Nephron progenitor cell (in vitro differentiated cells): ENCODE measurements around the gene C17orf113.

ENCODE experiments used
- DNase-seq: peaks from one replicate; pipeline ENCODE4 v3.0.0; 2021
- H3K27ac Mint-ChIP-seq: 2 replicates; pipeline ENCODE4 v1.8.0; 2021; ENCODE audit warnings: mild to moderate bottlenecking, moderate library complexity, mixed read lengths
- H3K27me3 Mint-ChIP-seq: 2 replicates; pipeline ENCODE4 v1.8.0; 2021; ENCODE audit warnings: mild to moderate bottlenecking, low read depth, mixed read lengths; ENCODE audit not compliant: poor library complexity
- H3K36me3 Mint-ChIP-seq: 2 replicates; pipeline ENCODE4 v1.8.0; 2021; ENCODE audit warnings: low read depth, mixed read lengths
- H3K4me1 Mint-ChIP-seq: 2 replicates; pipeline ENCODE4 v1.8.0; 2021; ENCODE audit warnings: mixed read lengths
- H3K4me3 Mint-ChIP-seq: 2 replicates; pipeline ENCODE4 v1.8.0; 2021; ENCODE audit warnings: mild to moderate bottlenecking, moderate library complexity, mixed read lengths
- H3K9me3 Mint-ChIP-seq: 2 replicates; pipeline ENCODE4 v1.8.0; 2021; ENCODE audit warnings: mild to moderate bottlenecking, moderate library complexity, mixed read lengths
- CTCF ChIP-seq: fragments of 200-600 bp; sonication (generic); IDR thresholded peaks from 2 replicates; pipeline ENCODE4 v1.5.0; 2021; ENCODE audit warnings: antibody characterized with exemption

C17orf113 gene

GRCh38 chr17:42040818-42041217 lies 9.6 kb downstream of the C17orf113 start:
- Mint-ChIP-seq H3K9me3 (no peaks in the 10 kb centered on the region), H3K27me3 (peaks cover 3% of the 10 kb centered on the region), H3K36me3 (no peaks in the 10 kb centered on the region), H3K4me1 (peaks cover 23% of the 10 kb centered on the region), H3K27ac (no peak overlapping the region), H3K4me3 (no peak overlapping the region)
- TF ChIP-seq CTCF = no peak
- no peak for DNase-seq

GRCh38 chr17:42039794-42040763 lies 10.3 kb downstream of the C17orf113 start:
- Mint-ChIP-seq H3K36me3 (no peaks in the 10 kb centered on the region), H3K4me3 (no peak overlapping the region), H3K27me3 (no peaks in the 10 kb centered on the region), H3K9me3 (no peaks in the 10 kb centered on the region), H3K4me1 (peaks cover 16% of the 10 kb centered on the region), H3K27ac (no peak overlapping the region)
- no peak for TF ChIP-seq CTCF
- DNase-seq = no peak

GRCh38 chr17:42038221-42038973 lies 12.0 kb downstream of the C17orf113 start:
- Mint-ChIP-seq H3K27ac (no peak overlapping the region), H3K27me3 (no peaks in the 10 kb centered on the region), H3K9me3 (no peaks in the 10 kb centered on the region), H3K4me3 (no peak overlapping the region), H3K36me3 (no peaks in the 10 kb centered on the region), H3K4me1 (peaks cover 23% of the 10 kb centered on the region)
- DNase-seq = no peak
- TF ChIP-seq CTCF = no peak

GRCh38 chr17:42034059-42034458 lies 16.3 kb downstream of the C17orf113 start:
- Mint-ChIP-seq H3K36me3 (peaks cover 1% of the 10 kb centered on the region), H3K27me3 (no peaks in the 10 kb centered on the region), H3K4me3 (no peak overlapping the region), H3K27ac (peak overlapping the region; percentile 79), H3K9me3 (no peaks in the 10 kb centered on the region), H3K4me1 (peaks cover 42% of the 10 kb centered on the region)
- TF ChIP-seq CTCF = no peak
- DNase-seq = no peak

GRCh38 chr17:42031584-42031983 lies 18.8 kb downstream of the C17orf113 start:
- no peak overlapping the region for H3K27ac Mint-ChIP-seq
- H3K9me3 Mint-ChIP-seq = no peaks in the 10 kb centered on the region
- no peak overlapping the region for H3K4me3 Mint-ChIP-seq
- peaks cover 57% of the 10 kb centered on the region for H3K4me1 Mint-ChIP-seq
- TF ChIP-seq CTCF = no peak
- H3K27me3 Mint-ChIP-seq = peaks cover 2% of the 10 kb centered on the region
- no peak for DNase-seq
- H3K36me3 Mint-ChIP-seq = peaks cover 4% of the 10 kb centered on the region
